Karpas-422 (cell line): Measurements from ENCODE around the gene NOS1AP. TPM values are rescaled to one million over a fixed set of nuclear protein-coding genes. Genes with fewer than 3 reads are reported as not detected.

ENCODE experiments used
- DNase-seq: peaks from one replicate; pipeline ENCODE4 v3.0.0-alpha.2; 2015
- H2AFZ ChIP-seq: fragments of 200-600 bp; sonication (generic); 2 replicates; pipeline ENCODE4 v1.6.1; 2014; ENCODE audit warnings: antibody characterized with exemption, low read length, mixed read lengths
- H3K27ac ChIP-seq: fragments of 200-600 bp; sonication (generic); 2 replicates; pipeline ENCODE4 v1.5.1; 2014; ENCODE audit warnings: mild to moderate bottlenecking, low read length, moderate library complexity
- H3K27me3 ChIP-seq: fragments of 200-600 bp; sonication (generic); 2 replicates; pipeline ENCODE4 v1.6.1; 2014; ENCODE audit warnings: low read length, mixed read lengths
- H3K36me3 ChIP-seq: fragments of 200-600 bp; sonication (generic); 2 replicates; pipeline ENCODE4 v1.6.1; 2014; ENCODE audit warnings: low read length, mixed read lengths; ENCODE audit not compliant: insufficient read depth
- H3K4me1 ChIP-seq: fragments of 200-600 bp; sonication (generic); 2 replicates; pipeline ENCODE4 v1.6.1; 2014; ENCODE audit warnings: mild to moderate bottlenecking, low read length, mixed read lengths
- H3K4me2 ChIP-seq: fragments of 200-600 bp; sonication (generic); 2 replicates; pipeline ENCODE4 v1.6.1; 2014; ENCODE audit warnings: low read length, low read depth, mild to moderate bottlenecking; ENCODE audit not compliant: poor library complexity, severe bottlenecking
- H3K4me3 ChIP-seq: fragments of 200-600 bp; sonication (generic); 2 replicates; pipeline ENCODE4 v1.5.1; 2014; ENCODE audit warnings: mild to moderate bottlenecking, antibody characterized with exemption, low read length, mixed read lengths
- H3K79me2 ChIP-seq: fragments of 200-600 bp; sonication (generic); 2 replicates; pipeline ENCODE4 v1.6.1; 2014; ENCODE audit warnings: mild to moderate bottlenecking, low read length, mixed read lengths
- H3K9ac ChIP-seq: fragments of 200-600 bp; sonication (generic); 2 replicates; pipeline ENCODE4 v1.6.0; 2014; ENCODE audit warnings: low read length
- H3K9me2 ChIP-seq: fragments of 200-600 bp; sonication (generic), shearing (Covaris generic); replicated peaks from 2 replicates; pipeline ENCODE4 v1.6.0; 2014; ENCODE audit warnings: mild to moderate bottlenecking, low read length, moderate library complexity; ENCODE audit not compliant: insufficient read depth
- H3K9me3 ChIP-seq: fragments of 300-700, 200-600 bp; sonication (generic); 2 replicates; pipeline ENCODE4 v1.6.1; 2014; ENCODE audit warnings: low read length, mixed read lengths
- H4K20me1 ChIP-seq: fragments of 200-600 bp; sonication (generic); 2 replicates; pipeline ENCODE4 v1.6.1; 2014; ENCODE audit warnings: mild to moderate bottlenecking, antibody characterized with exemption, low read length, low read depth; ENCODE audit not compliant: insufficient read depth
- total RNA-seq: library from RNA; depleted of rRNA; stranded (reverse); fragments of >200 nt; shearing (Covaris generic); gene quantifications from 2 replicates; pipeline ENCODE4 v1.2.3, GENCODE V29; 2014; ENCODE audit warnings: low replicate concordance

Gene NOS1AP
- total RNA-seq, 1 experiment from 2014 or later: not detected

DNA sequence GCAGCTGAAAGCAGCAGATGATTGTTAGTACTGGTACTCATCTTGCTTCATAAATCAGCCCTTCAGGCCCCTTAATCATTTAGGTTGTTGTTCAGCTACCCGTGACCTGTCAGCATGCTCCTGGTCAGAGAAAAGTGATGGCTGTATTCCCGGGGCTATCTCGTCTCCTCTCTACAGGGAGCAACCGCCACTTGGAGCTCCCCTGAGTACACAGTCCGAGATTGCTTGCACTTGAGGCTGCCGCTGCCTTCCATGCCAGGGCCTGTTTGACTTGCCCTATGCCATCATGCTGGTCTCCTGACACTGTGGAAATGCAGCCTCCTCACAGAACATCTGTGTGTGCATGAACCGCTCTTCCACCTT is 209.6 kb downstream of the NOS1AP start:
- no peak overlapping the region for H2AFZ ChIP-seq
- no peaks in the 10 kb centered on the region for H3K27me3 ChIP-seq
- H3K9ac ChIP-seq: no peak overlapping the region
- no peak overlapping the region for H3K4me3 ChIP-seq
- H3K9me3 ChIP-seq: no peaks in the 10 kb centered on the region
- H3K4me2 ChIP-seq: no peak overlapping the region
- no peak for DNase-seq
- H3K79me2 ChIP-seq: no peaks in the 10 kb centered on the region
- H4K20me1 ChIP-seq: no peaks in the 10 kb centered on the region
- no peaks in the 10 kb centered on the region for H3K9me2 ChIP-seq
- H3K36me3 ChIP-seq: no peaks in the 10 kb centered on the region
- no peak overlapping the region for H3K27ac ChIP-seq
- H3K4me1 ChIP-seq: no peaks in the 10 kb centered on the region

DNA sequence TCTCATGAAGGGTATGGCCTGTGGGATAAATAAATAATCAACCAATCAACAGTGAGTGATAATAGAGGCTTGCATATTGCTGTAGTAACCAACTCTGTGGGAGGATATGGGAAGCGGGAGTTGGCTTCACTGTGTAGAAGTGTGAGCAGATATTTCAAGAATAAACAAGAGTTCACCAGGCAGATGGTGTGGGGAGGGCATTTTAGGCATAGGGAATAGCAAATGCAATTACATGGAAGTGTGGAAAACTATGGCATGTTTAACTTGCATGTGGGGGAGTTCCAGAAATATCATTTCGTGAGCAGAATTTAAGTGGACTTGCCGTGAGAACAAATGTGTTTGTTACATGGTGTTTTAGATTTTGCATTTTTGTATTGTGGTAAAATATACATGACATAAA is 211.9 kb downstream of the NOS1AP start:
- H3K9ac ChIP-seq: no peak overlapping the region
- no peaks in the 10 kb centered on the region for H3K79me2 ChIP-seq
- no peak overlapping the region for H2AFZ ChIP-seq
- H3K4me2 ChIP-seq: no peak overlapping the region
- no peak overlapping the region for H3K4me3 ChIP-seq
- H3K27ac ChIP-seq: no peak overlapping the region
- H3K27me3 ChIP-seq: no peaks in the 10 kb centered on the region
- no peak for DNase-seq
- H4K20me1 ChIP-seq: no peaks in the 10 kb centered on the region
- H3K36me3 ChIP-seq: no peaks in the 10 kb centered on the region
- no peaks in the 10 kb centered on the region for H3K9me3 ChIP-seq
- no peaks in the 10 kb centered on the region for H3K9me2 ChIP-seq
- no peaks in the 10 kb centered on the region for H3K4me1 ChIP-seq

DNA sequence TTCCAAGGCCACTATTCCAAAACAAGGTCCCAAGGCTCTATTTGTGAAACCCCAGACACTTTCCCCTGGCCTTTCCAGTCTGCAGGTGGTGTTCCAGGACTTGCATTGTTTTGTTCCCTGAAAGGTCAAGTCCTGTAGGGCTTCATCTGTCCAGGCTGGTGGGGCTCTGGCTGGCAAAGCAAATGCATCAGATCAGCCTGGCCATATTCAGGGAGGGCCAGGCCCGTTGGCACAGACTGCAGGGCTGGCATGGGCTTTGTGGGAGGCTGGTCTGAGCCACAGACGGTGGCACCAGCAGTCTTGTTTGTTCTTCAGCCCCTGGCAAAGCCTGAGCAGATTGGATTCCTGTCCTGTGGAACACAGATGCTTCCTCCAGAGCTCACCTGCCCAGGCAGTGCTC is 214.2 kb downstream of the NOS1AP start:
- Histone ChIP-seq H3K9me3 (no peaks in the 10 kb centered on the region), H3K4me3 (no peak overlapping the region), H3K27ac (no peak overlapping the region), H3K9me2 (no peaks in the 10 kb centered on the region), H3K9ac (no peak overlapping the region), H3K79me2 (no peaks in the 10 kb centered on the region), H3K4me2 (no peak overlapping the region), H2AFZ (no peak overlapping the region), H3K36me3 (no peaks in the 10 kb centered on the region), H3K27me3 (no peaks in the 10 kb centered on the region; the same call in 1 of the 2 replicates), H3K4me1 (no peaks in the 10 kb centered on the region), H4K20me1 (no peaks in the 10 kb centered on the region)
- DNase-seq: no peak

DNA sequence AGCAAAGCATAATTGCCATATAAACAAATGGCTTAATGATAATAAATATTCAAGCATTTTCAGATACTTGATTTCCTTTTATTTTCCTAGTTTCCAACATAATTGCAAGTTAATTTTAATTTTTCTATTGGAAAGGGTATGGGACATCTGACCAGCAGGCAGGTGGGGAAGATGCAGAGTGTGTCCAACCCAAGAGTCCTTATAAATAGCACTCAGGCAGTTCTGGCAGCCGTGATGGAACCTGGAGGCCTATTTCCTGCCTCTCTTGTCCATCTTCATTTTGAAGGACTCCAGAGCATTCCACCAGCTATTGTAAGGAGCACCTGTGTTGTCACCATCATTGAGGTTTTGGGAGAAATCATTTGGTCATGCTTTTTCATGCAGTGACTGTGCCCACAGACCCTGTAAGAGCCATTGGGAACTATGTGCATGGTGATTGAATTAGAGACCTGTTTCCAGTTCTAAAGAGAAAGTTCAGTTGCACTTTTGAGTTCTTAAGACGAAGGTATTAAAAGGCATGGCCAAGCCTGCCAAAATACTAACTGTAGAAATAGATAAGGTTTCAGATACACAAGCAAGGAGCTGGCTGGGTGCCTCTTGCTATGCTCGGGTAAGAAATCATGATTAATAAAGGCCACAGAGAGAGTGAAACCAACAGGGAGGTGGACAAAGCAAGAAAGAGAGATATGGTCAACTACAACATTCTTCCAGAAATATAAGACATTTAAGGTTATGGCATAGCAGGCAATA is 214.9 kb downstream of the NOS1AP start:
- no peak overlapping the region for H3K27ac ChIP-seq
- no peak overlapping the region for H3K4me3 ChIP-seq
- H2AFZ ChIP-seq: no peak overlapping the region
- no peaks in the 10 kb centered on the region; the same call in 1 of the 2 replicates for H3K27me3 ChIP-seq
- H3K4me2 ChIP-seq: no peak overlapping the region
- DNase-seq: no peak
- H3K79me2 ChIP-seq: no peaks in the 10 kb centered on the region
- no peaks in the 10 kb centered on the region for H3K9me3 ChIP-seq
- H4K20me1 ChIP-seq: no peaks in the 10 kb centered on the region
- H3K9me2 ChIP-seq: no peaks in the 10 kb centered on the region
- no peaks in the 10 kb centered on the region for H3K36me3 ChIP-seq
- H3K9ac ChIP-seq: no peak overlapping the region
- no peaks in the 10 kb centered on the region for H3K4me1 ChIP-seq

DNA sequence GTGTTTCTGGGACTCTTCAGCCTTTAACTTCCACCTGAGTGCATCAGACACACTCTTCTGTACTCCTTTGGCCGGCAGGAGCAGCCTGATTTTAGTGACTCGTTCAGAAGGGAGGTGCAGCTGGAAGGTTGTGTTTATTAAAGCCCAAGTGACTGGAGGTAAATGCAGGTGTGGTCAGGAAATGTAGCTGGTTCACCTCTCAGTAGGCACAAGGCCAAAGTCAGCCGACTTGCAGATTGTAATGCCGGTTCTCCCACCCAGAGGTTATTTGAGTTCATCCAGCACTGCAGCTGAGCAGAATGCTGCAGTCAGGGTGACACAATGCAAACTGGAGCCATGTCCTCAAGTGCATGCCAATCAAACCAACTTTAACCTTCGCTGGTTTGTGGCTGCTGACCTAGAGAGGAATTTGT is 215.7 kb downstream of the NOS1AP start:
- no peak overlapping the region for H3K9ac ChIP-seq
- H3K36me3 ChIP-seq: no peaks in the 10 kb centered on the region
- H2AFZ ChIP-seq: no peak overlapping the region
- no peak overlapping the region for H3K4me3 ChIP-seq
- no peak overlapping the region for H3K4me2 ChIP-seq
- no peak overlapping the region for H3K27ac ChIP-seq
- DNase-seq: no peak
- no peaks in the 10 kb centered on the region; the same call in 1 of the 2 replicates for H3K27me3 ChIP-seq
- H3K79me2 ChIP-seq: no peaks in the 10 kb centered on the region
- 0 out of 2 replicates have a peak, but pooled peaks cover under 1% of the 10 kb centered on the region for H3K4me1 ChIP-seq
- no peaks in the 10 kb centered on the region for H3K9me3 ChIP-seq
- no peaks in the 10 kb centered on the region for H4K20me1 ChIP-seq
- no peaks in the 10 kb centered on the region for H3K9me2 ChIP-seq

DNA sequence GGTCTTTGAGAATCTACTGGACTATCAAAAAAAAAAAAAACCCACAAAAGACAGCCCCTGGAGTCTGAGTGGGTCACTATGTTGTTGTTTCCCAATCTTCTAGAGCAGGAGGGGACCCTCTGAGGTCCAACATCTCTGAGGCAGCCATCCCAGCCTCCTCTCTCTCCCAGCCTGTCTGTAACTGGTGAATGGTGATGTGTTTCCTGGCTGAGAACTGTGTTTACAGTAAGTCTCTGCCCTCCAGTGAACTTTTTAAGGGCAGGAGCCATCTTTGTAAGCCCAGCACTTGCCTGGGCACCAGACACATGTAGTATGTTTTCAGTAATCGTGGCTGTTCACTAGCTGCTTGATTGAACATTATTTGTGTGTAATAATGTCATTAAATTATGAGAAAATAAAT is 221.5 kb downstream of the NOS1AP start:
- Histone ChIP-seq H3K4me3 (no peak overlapping the region), H3K79me2 (no peaks in the 10 kb centered on the region), H3K4me2 (no peak overlapping the region), H3K4me1 (peaks cover 3% of the 10 kb centered on the region; the same call in 1 of the 2 replicates), H3K27me3 (no peaks in the 10 kb centered on the region; the same call in 1 of the 2 replicates), H3K9me3 (no peaks in the 10 kb centered on the region), H2AFZ (no peak overlapping the region), H3K27ac (no peak overlapping the region), H3K36me3 (no peaks in the 10 kb centered on the region), H3K9me2 (no peaks in the 10 kb centered on the region), H4K20me1 (no peaks in the 10 kb centered on the region), H3K9ac (no peak overlapping the region)
- DNase-seq: no peak

DNA sequence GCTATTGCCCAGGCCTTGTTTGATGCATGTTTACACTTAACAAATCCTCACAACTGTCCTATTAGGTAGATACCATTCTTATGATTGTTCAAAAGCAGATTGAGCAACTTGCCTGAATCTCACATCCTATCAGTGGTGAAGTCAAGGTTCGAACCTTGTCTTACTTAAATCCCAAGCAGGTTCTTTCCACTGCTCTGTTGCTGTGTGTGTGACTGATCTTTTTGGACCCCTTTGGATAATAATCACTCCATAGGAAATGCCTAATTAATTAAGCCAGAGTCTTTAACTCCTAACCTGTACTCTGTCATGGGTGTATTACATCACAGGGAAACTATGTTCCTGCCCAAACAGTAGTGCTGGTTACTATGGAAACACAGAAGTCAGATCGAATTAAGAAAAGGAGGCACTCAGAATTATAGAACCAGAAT is 222.9 kb downstream of the NOS1AP start:
- peaks cover 3% of the 10 kb centered on the region; the same call in 1 of the 2 replicates for H3K4me1 ChIP-seq
- H3K27me3 ChIP-seq: no peaks in the 10 kb centered on the region; the same call in 1 of the 2 replicates
- H3K79me2 ChIP-seq: no peaks in the 10 kb centered on the region
- no peak overlapping the region for H2AFZ ChIP-seq
- H3K36me3 ChIP-seq: no peaks in the 10 kb centered on the region
- no peaks in the 10 kb centered on the region for H3K9me3 ChIP-seq
- no peak overlapping the region for H3K9ac ChIP-seq
- no peak overlapping the region for H3K4me3 ChIP-seq
- no peak overlapping the region for H3K4me2 ChIP-seq
- H3K27ac ChIP-seq: no peak overlapping the region
- H4K20me1 ChIP-seq: no peaks in the 10 kb centered on the region
- DNase-seq: no peak
- no peaks in the 10 kb centered on the region for H3K9me2 ChIP-seq

DNA sequence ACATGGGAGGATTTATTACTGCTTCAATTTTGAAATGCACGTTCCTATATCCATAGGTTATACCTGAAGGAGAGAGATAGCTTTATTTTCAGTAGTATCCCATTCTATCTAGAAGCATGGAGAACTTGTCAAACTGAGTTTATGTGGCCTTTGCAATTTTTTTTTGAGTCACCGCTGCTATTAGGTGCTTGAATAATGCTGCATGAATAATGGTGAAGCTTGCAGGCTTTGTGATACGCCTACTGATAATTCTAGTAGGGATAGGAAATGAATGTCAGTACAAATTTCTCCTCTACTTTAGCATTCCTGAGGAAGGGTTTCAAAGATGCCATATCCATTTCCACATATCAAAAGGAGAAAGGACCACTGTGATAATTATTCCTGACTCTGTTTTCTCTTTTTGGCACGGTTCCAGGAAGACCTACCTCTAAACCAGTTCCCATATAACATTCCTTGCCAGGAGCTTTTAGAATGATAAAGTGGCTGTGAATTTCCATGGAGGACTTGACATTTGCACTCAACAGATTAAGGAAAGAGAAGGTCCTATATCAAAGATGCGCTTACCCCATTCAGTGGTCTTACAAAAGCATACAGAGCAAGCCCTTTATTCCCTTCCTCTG is 223.7 kb downstream of the NOS1AP start:
- H2AFZ ChIP-seq: no peak overlapping the region
- no peak for DNase-seq

More for the DNA sequence above, 223.7 kb downstream of the NOS1AP start:
- H3K9ac ChIP-seq: no peak overlapping the region
- no peak overlapping the region for H3K27ac ChIP-seq
- H3K36me3 ChIP-seq: no peaks in the 10 kb centered on the region
- no peak overlapping the region for H3K4me2 ChIP-seq
- H3K4me3 ChIP-seq: no peak overlapping the region
- H3K9me2 ChIP-seq: no peaks in the 10 kb centered on the region
- no peaks in the 10 kb centered on the region for H4K20me1 ChIP-seq
- H3K4me1 ChIP-seq: peaks cover 3% of the 10 kb centered on the region; the same call in 1 of the 2 replicates
- H3K79me2 ChIP-seq: no peaks in the 10 kb centered on the region
- H3K9me3 ChIP-seq: no peaks in the 10 kb centered on the region
- H3K27me3 ChIP-seq: no peaks in the 10 kb centered on the region
